OCI-LY1 (cell line): ENCODE data around the gene OR9Q1.
"Not testable (repeated sequence)": the region's sequence is repeated elsewhere in the genome, so short reads cannot be mapped to it uniquely, and the experiment has no call there.

Source experiments
- EZH2 ChIP-seq: fragments of 200-600 bp; sonication (generic), shearing (Covaris generic); IDR thresholded peaks from 2 replicates; pipeline ENCODE4 v1.8.0; 2017; ENCODE audit warnings: borderline replicate concordance, mixed run types, mild to moderate bottlenecking, antibody characterized with exemption, low read length, moderate library complexity, mixed read lengths
- TF ChIP-seq, protein P1 (sequence below): fragments of 200-600 bp; sonication (generic), shearing (Covaris generic); IDR thresholded peaks from 2 replicates; pipeline ENCODE4 v1.5.1; 2017; ENCODE audit warnings: mild to moderate bottlenecking, antibody characterized with exemption, low read length, moderate library complexity, mixed read lengths

DNA sequence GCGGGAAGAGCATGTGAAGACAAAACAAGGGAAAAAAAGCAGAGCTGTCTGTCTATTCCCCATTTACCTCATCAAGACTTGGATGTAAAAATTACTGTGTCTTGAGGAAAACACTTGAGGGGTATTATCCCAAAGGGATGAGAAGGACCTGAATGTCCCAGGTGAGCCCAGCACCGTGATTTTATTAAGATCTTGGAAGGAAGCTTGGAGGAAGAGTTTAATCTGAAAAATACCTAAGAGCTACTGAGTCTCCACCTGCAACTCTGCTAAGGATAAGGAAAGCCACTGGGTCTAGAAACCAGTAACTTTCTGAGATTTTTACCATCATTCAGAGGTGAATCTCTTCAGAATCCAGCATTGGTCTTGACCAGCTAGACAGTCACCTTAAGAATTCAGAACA is 188.7 kb downstream of the OR9Q1 start, which contains the start of gene OR1S1:
- not testable (repeated sequence) for TF ChIP-seq EZH2
- TF ChIP-seq, protein P1, sequence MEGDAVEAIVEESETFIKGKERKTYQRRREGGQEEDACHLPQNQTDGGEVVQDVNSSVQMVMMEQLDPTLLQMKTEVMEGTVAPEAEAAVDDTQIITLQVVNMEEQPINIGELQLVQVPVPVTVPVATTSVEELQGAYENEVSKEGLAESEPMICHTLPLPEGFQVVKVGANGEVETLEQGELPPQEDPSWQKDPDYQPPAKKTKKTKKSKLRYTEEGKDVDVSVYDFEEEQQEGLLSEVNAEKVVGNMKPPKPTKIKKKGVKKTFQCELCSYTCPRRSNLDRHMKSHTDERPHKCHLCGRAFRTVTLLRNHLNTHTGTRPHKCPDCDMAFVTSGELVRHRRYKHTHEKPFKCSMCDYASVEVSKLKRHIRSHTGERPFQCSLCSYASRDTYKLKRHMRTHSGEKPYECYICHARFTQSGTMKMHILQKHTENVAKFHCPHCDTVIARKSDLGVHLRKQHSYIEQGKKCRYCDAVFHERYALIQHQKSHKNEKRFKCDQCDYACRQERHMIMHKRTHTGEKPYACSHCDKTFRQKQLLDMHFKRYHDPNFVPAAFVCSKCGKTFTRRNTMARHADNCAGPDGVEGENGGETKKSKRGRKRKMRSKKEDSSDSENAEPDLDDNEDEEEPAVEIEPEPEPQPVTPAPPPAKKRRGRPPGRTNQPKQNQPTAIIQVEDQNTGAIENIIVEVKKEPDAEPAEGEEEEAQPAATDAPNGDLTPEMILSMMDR = not testable (repeated sequence)
